ENCODE measurements around the gene EAF2.

The EAF2 gene

DNA sequence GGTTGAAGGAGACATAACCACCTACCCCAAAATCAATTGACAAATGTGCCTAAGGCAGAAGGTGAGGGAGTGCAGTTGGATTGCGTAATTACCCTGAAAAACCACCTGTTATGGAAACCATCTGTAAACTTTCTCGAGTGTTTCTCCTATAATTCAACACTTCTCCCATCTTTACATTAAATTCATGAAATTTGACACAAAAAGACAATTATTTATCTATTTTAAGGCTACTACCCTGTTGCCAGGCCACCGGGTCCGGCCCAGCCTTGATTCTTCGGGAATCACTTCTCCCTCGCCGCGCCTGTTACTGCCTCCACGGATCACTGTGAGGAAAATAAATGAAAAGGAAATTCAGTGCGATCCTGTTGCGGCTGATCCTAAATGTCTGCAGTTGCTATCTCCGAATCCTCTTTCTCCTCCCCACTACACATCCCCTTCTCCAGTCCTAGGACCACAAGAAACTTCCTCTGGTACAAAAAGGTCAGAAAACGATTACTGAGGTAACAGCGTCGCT, 795 bp upstream of the EAF2 start:
- H3K4me3 ChIP-seq (ENCODE audit: low read depth, low read length), result peak overlapping the region; percentile 62
- TF ChIP-seq CTCF (IDR thresholded peaks at IDR 0.05; ENCODE audit: borderline replicate concordance, insufficient read depth, low read depth, low read length), result no peak

- no peak for TF ChIP-seq CTCF (IDR thresholded peaks at IDR 0.05; ENCODE audit: borderline replicate concordance, insufficient read depth, low read depth, low read length)
- H3K4me3 ChIP-seq (ENCODE audit: low read depth, low read length), result peak overlapping the region; percentile 73
Measured at GRCh38 chr3:121835465-121835801, 424 bp downstream of the EAF2 start.

DNA sequence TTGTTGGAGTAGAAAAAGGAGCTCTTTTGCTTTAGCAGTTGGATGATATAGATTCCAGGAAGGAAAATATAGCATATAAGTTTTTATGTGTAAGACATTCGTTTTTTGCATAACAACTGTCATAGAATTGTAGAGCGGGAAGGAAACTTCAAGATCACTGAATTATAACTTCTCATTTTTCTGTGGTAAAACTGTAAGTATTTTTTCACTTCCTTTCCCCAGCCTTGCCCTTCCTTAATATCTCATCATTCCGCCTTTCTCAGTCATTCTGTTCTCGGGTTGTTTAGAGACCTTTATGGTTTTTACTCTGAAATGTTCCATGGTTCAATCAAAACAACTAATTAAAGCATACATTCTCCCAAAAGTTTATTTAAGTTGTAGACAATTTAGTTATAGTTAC, 1.1 kb downstream of the EAF2 start:
- TF ChIP-seq CTCF (IDR thresholded peaks at IDR 0.05; ENCODE audit: borderline replicate concordance, insufficient read depth, low read depth, low read length), result no peak
- H3K4me3 ChIP-seq (ENCODE audit: low read depth, low read length), result peak overlapping the region; percentile 73

DNA sequence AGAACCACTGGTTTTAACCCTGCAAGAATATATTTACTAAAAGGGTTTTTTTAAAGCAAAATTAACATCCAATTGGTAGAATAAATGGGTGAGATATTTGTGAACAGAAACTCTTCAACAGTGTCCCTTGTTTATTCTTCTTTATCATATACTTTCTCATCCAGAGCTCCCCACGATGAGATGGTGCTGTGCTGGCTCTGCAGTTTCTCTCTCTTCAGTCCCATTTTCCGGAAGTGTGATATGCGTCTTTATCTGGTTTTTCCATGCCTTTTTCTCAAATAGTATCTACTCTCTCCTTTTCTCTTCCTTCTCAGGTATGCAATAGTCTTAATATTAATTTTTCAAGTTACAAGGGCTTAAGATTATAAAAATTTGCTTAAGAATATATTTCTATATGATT, 1.5 kb downstream of the EAF2 start:
- H3K4me3 ChIP-seq (ENCODE audit: low read depth, low read length), result peak overlapping the region; percentile 28
- no peak for TF ChIP-seq CTCF (IDR thresholded peaks at IDR 0.05; ENCODE audit: borderline replicate concordance, insufficient read depth, low read depth, low read length)

- TF ChIP-seq CTCF (IDR thresholded peaks at IDR 0.05; ENCODE audit: borderline replicate concordance, insufficient read depth, low read depth, low read length), result no peak
- H3K4me3 ChIP-seq (ENCODE audit: low read depth, low read length), result no peak overlapping the region
Measured at GRCh38 chr3:121839962-121840361, 5.0 kb downstream of the EAF2 start.

DNA sequence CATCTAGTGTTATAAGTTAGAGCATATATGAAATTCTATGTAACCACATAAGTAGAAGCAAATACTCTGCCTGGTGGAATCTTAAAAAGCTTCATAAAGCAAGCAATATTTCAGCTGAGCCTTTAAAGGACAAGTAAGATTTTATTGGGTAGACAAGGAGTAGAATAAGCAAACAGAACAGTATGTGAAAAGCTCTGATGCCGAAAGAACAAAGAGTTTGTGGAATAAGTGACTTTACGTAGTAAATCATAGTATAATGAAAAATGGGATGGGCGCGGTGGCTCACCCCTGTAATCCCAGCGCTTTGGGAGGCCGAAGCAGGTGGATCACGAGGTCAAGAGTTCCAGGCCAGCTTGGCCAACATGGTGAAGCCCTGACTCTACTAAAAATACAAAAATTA, 9.9 kb downstream of the EAF2 start:
- no peak overlapping the region for H3K4me3 ChIP-seq (ENCODE audit: low read depth, low read length)
- no peak for TF ChIP-seq CTCF (IDR thresholded peaks at IDR 0.05; ENCODE audit: borderline replicate concordance, insufficient read depth, low read depth, low read length)

GRCh38 chr3:121852256-121852655, 17.2 kb downstream of the EAF2 start:
- H3K4me3 ChIP-seq (ENCODE audit: low read depth, low read length), result no peak overlapping the region
- no peak for TF ChIP-seq CTCF (IDR thresholded peaks at IDR 0.05; ENCODE audit: borderline replicate concordance, insufficient read depth, low read depth, low read length)

Data from GM12875 (cell line).